ENCODE results near the gene CTU2.

DNA sequence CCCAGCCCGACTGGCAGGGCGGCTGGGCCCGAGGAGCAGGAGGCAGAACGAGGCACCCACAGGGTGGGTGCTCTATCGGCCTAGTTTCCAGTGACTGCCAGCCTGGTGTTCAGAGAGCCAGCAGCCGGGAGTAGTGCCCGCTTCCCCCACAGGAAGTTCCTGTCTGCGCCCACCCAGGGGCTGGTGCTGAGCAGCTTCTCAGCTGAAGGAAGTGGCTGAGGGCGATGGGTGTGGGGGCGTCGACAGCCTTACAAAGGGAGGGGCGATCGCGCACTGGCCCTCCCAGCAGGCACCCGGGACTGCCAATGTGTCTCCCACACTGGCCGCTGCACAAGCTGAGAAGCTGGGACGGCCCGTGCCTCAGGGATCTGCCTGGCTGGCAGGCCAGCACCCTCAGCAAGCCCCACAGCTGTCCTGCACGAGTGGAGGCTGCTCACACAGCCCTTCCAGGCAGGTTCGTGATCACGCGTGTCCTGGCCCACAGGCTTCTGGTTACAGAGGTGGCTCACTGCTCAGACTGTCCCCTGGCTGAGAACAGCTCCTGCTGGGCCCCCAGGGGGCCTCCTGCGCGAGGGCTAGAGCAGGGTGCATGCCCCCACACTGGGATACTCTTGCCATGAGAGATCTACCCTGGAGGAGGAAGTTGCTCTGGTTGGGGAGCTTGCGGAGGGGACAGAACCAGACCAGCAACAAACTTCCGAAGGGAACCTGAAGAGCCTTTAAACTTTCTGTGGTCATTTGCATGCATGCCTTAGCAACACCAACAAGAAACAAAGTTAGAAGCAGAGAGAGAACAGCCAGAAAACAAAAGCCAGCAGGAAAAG is 2.6 kb upstream of the CTU2 start:
- TF ChIP-seq, protein P1, sequence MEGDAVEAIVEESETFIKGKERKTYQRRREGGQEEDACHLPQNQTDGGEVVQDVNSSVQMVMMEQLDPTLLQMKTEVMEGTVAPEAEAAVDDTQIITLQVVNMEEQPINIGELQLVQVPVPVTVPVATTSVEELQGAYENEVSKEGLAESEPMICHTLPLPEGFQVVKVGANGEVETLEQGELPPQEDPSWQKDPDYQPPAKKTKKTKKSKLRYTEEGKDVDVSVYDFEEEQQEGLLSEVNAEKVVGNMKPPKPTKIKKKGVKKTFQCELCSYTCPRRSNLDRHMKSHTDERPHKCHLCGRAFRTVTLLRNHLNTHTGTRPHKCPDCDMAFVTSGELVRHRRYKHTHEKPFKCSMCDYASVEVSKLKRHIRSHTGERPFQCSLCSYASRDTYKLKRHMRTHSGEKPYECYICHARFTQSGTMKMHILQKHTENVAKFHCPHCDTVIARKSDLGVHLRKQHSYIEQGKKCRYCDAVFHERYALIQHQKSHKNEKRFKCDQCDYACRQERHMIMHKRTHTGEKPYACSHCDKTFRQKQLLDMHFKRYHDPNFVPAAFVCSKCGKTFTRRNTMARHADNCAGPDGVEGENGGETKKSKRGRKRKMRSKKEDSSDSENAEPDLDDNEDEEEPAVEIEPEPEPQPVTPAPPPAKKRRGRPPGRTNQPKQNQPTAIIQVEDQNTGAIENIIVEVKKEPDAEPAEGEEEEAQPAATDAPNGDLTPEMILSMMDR (IDR thresholded peaks at IDR 0.05; ENCODE audit: low read length), result no peak
- TF ChIP-seq EZH2 (IDR thresholded peaks at IDR 0.05; ENCODE audit: borderline replicate concordance, low read length), result no peak
